Measurements from ENCODE around the gene LRP1.

The LRP1 gene

GRCh38 chr12:57236201-57236924 is 108.1 kb downstream of the LRP1 start:
- DNase-seq (ENCODE audit: low read depth), result no peak
- TF ChIP-seq CTCF (IDR thresholded peaks at IDR 0.05; ENCODE audit: low read depth, low read length, missing control alignments), result no peak
- in situ Hi-C loops (cut with HindIII; ENCODE audit: low sequenced_read_pairs), result loop anchor here (10.0 kb wide), 1 partner anchor 52 kb away; no protein-coding TSS in a partner anchor
- H3K4me3 ChIP-seq (ENCODE audit: low read depth, low read length), result no peak overlapping the region

GRCh38 chr12:57236925-57237595 is 108.8 kb downstream of the LRP1 start:
- H3K4me3 ChIP-seq (ENCODE audit: low read depth, low read length), result no peak overlapping the region
- no peak for DNase-seq (ENCODE audit: low read depth)
- TF ChIP-seq CTCF (IDR thresholded peaks at IDR 0.05; ENCODE audit: low read depth, low read length, missing control alignments), result no peak
- in situ Hi-C loops (cut with HindIII; ENCODE audit: low sequenced_read_pairs), result loop anchor here (10.0 kb wide), 1 partner anchor 52 kb away; no protein-coding TSS in a partner anchor

GRCh38 chr12:57237596-57237931 is 109.3 kb downstream of the LRP1 start:
- no peak overlapping the region for H3K4me3 ChIP-seq (ENCODE audit: low read depth, low read length)
- in situ Hi-C loops (cut with HindIII; ENCODE audit: low sequenced_read_pairs), result loop anchor here (10.0 kb wide), 1 partner anchor 53 kb away; no protein-coding TSS in a partner anchor
- no peak for DNase-seq (ENCODE audit: low read depth)
- TF ChIP-seq CTCF (IDR thresholded peaks at IDR 0.05; ENCODE audit: low read depth, low read length, missing control alignments), result no peak

GRCh38 chr12:57237932-57238853 is 109.9 kb downstream of the LRP1 start:
- no peak for DNase-seq (ENCODE audit: low read depth)
- in situ Hi-C loops (cut with HindIII; ENCODE audit: low sequenced_read_pairs), result loop anchor here (10.0 kb wide), 1 partner anchor 53 kb away; no protein-coding TSS in a partner anchor

GRCh38 chr12:57238854-57239554 is 110.7 kb downstream of the LRP1 start:
- TF ChIP-seq CTCF (IDR thresholded peaks at IDR 0.05; ENCODE audit: low read depth, low read length, missing control alignments), result peak; percentile 100
- peak overlapping the region; percentile 49 for H3K4me3 ChIP-seq (ENCODE audit: low read depth, low read length)
- in situ Hi-C loops (cut with HindIII; ENCODE audit: low sequenced_read_pairs), result loop anchor here (10.0 kb wide), 1 partner anchor 54 kb away; no protein-coding TSS in a partner anchor
- peak; percentile 47 for DNase-seq (ENCODE audit: low read depth)

More at GRCh38 chr12:57237932-57238853, 109.9 kb downstream of the LRP1 start:
- no peak for TF ChIP-seq CTCF (IDR thresholded peaks at IDR 0.05; ENCODE audit: low read depth, low read length, missing control alignments)
- peak overlapping the region; percentile 21 for H3K4me3 ChIP-seq (ENCODE audit: low read depth, low read length)
